Measurements from ENCODE around the gene KDM1A. TPM values are rescaled to one million over a fixed set of nuclear protein-coding genes. Genes with fewer than 3 reads are reported as not detected.

KDM1A gene
- polyA plus RNA-seq, 2 of the 4 experiments (the other 2 are of a cell fraction), result 66.4 to 80.3 TPM

DNA sequence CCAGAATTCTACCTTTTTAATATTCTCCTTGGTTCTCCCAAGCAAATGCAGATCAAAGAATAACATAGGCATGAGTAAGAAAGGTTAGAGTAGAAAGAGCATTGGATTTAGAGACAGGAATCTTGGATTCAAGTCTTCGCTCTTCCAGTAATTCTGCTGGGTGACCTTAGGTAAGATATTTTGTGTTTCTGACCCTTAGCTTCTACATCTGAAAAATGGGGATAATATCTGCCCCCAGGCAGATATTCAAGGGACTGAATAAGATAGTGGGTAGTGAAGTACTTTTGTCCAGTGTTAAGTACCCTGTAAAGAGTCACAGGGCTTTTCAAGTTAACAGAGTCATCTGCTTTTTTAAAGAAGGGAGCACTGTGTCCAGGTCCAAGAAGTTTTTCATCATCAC, 70.8 kb downstream of the KDM1A start:
- TF ChIP-seq EP300 (IDR thresholded peaks at IDR 0.05) (no peak), CBX2 (IDR thresholded peaks at IDR 0.05; ENCODE audit: borderline replicate concordance, low read depth) (no peak), HEYL (CRISPR knock-in tag; IDR thresholded peaks at IDR 0.05) (no peak), RCOR1 (IDR thresholded peaks at IDR 0.05; ENCODE audit: low read depth, low read length) (no peak), MAZ (IDR thresholded peaks at IDR 0.05; ENCODE audit: borderline replicate concordance, low read depth, low read length) (no peak), TFCP2L1 (CRISPR knock-in tag; IDR thresholded peaks at IDR 0.05) (no peak), CHD4 (IDR thresholded peaks at IDR 0.05; ENCODE audit: borderline replicate concordance) (no peak), REST (IDR thresholded peaks at IDR 0.05) (no peak), CHD2 (IDR thresholded peaks at IDR 0.05; ENCODE audit: low read length, partially characterized antibody) (no peak), SMC3 (IDR thresholded peaks at IDR 0.05) (no peak), NPAS2 (CRISPR knock-in tag; IDR thresholded peaks at IDR 0.05; ENCODE audit: borderline replicate concordance) (no peak), RARB (CRISPR knock-in tag; IDR thresholded peaks at IDR 0.05) (no peak), CBX8 (IDR thresholded peaks at IDR 0.05) (no peak), ZC3H11A (IDR thresholded peaks at IDR 0.05) (no peak), POLR2A (IDR thresholded peaks at IDR 0.05; ENCODE audit: low read length) (no peak), JUN (IDR thresholded peaks at IDR 0.05) (no peak), RNF2 (IDR thresholded peaks at IDR 0.05; ENCODE audit: borderline replicate concordance, low read depth) (no peak), ZFP36 (IDR thresholded peaks at IDR 0.05; ENCODE audit: borderline replicate concordance, partially characterized antibody) (no peak), FOSL2 (IDR thresholded peaks at IDR 0.05) (no peak), FOSL2 (CRISPR knock-in tag; IDR thresholded peaks at IDR 0.05) (no peak)
- TF ChIP-seq, protein P1, sequence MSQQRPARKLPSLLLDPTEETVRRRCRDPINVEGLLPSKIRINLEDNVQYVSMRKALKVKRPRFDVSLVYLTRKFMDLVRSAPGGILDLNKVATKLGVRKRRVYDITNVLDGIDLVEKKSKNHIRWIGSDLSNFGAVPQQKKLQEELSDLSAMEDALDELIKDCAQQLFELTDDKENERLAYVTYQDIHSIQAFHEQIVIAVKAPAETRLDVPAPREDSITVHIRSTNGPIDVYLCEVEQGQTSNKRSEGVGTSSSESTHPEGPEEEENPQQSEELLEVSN (IDR thresholded peaks at IDR 0.05; ENCODE audit: borderline replicate concordance, low read depth), result no peak
- POLR2A ChIA-PET, result no interaction called here
- H3K4me1 ChIP-seq, result no peaks in the 10 kb centered on the region
- 90% methylated on average over 1 of the region's 1 CpG for WGBS (ENCODE audit: missing lambda C conversion rate)
- H3K27ac ChIP-seq, result no peak overlapping the region
- FAIRE-seq (no peak), DNase-seq (ENCODE audit: low read depth in 1 of 2, low spot score in 1 of 2) (no peak), ATAC-seq (no peak)
- CTCF ChIA-PET, result interaction anchor here (0.8 to 5.4 kb wide), 5 partner anchors 9 to 126 kb away, joined by 3 to 19 read pairs (median 5); no protein-coding TSS in a partner anchor
- H3K9me3 ChIP-seq, result no peaks in the 10 kb centered on the region
- no peak overlapping the region for H3K4me3 ChIP-seq
- no peak overlapping the region for H3K4me2 ChIP-seq

DNA sequence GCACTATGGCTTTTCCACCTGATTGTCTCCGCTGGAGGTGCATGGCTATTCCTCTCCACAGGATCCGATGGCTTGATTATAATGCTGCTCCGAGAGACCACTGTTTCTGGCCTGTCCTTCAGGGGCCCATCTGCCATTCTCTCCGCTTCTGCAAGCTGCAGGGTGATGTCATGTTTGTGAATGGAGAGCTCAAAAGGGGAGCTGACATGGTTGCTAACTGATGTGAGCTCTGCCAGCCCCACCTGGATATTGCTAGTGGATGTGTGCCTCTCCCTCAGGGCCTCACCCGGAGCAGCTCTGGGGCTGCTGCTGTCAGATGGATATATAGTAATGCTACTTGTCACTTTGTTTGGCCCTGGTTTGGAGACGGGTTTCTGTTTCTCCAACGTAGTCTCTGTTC, 72.3 kb downstream of the KDM1A start:
- 88% methylated on average over 7 of the region's 7 CpGs for WGBS (ENCODE audit: missing lambda C conversion rate)
- Histone ChIP-seq H3K4me2 (no peak overlapping the region), H3K9me3 (no peaks in the 10 kb centered on the region), H3K4me3 (no peak overlapping the region), H3K4me1 (peaks cover 6% of the 10 kb centered on the region; the same call in 2 of the 3 replicates), H3K27ac (no peak overlapping the region)
- ChIA-PET CTCF (interaction anchor here (2.7 kb wide), 1 partner anchor 11 kb away, joined by 9 read pairs; no protein-coding TSS in a partner anchor), POLR2A (interaction anchor here (0.6 kb wide), 1 partner anchor 114 kb away, joined by 4 read pairs; no protein-coding TSS in a partner anchor)
- FAIRE-seq, result no peak
- no peak for ATAC-seq
- TF ChIP-seq KDM1A (IDR thresholded peaks at IDR 0.05; ENCODE audit: low read depth) (no peak), EHF (CRISPR knock-in tag; IDR thresholded peaks at IDR 0.05) (no peak), TP53 (CRISPR knock-in tag; IDR thresholded peaks at IDR 0.05) (no peak), KDM5A (IDR thresholded peaks at IDR 0.05) (no peak), HES2 (IDR thresholded peaks at IDR 0.05) (no peak), HOXB5 (CRISPR knock-in tag; IDR thresholded peaks at IDR 0.05) (no peak), ZC3H11A (IDR thresholded peaks at IDR 0.05) (no peak), JUNB (IDR thresholded peaks at IDR 0.05) (no peak)
- TF ChIP-seq, protein P2, sequence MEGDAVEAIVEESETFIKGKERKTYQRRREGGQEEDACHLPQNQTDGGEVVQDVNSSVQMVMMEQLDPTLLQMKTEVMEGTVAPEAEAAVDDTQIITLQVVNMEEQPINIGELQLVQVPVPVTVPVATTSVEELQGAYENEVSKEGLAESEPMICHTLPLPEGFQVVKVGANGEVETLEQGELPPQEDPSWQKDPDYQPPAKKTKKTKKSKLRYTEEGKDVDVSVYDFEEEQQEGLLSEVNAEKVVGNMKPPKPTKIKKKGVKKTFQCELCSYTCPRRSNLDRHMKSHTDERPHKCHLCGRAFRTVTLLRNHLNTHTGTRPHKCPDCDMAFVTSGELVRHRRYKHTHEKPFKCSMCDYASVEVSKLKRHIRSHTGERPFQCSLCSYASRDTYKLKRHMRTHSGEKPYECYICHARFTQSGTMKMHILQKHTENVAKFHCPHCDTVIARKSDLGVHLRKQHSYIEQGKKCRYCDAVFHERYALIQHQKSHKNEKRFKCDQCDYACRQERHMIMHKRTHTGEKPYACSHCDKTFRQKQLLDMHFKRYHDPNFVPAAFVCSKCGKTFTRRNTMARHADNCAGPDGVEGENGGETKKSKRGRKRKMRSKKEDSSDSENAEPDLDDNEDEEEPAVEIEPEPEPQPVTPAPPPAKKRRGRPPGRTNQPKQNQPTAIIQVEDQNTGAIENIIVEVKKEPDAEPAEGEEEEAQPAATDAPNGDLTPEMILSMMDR (IDR thresholded peaks at IDR 0.05), result no peak
- DNase-seq (ENCODE audit: low read depth in 1 of 2, low spot score in 1 of 2), result no peak

All from A549 (cell line).